Activated CD8-positive, alpha-beta T cell treated with anti-CD3 and anti-CD28 coated beads for 36 hours (primary cell): ENCODE results near the gene SULT1C2. TPM values are rescaled to one million over a fixed set of nuclear protein-coding genes. Genes with fewer than 3 reads are reported as not detected.

ENCODE experiments used
- ATAC-seq: fragments of 200-7000 bp; cut with Tn5 transposase; one replicate; pipeline ENCODE4 v1.10.0; 2021; ENCODE audit warnings: mild to moderate bottlenecking, moderate library complexity
- CTCF ChIA-PET: fragments of 350-600 bp; sonication (Branson Sonifier 250); formaldehyde crosslinking; loops from one replicate; lab custom pipeline; 2021; ENCODE audit warnings: antibody characterized with exemption; lab: Charles Lee
- POLR2A ChIA-PET: fragments of 350-600 bp; sonication (Branson Sonifier 250); formaldehyde crosslinking; loops from one replicate; lab custom pipeline; 2021; ENCODE audit warnings: antibody characterized with exemption; lab: Charles Lee
- DNase-seq: peaks from one replicate; pipeline ENCODE4 v3.0.0-alpha.2; 2020
- H3K27ac Mint-ChIP-seq: one replicate; pipeline ENCODE4 v1.8.0; 2021; ENCODE audit warnings: mild to moderate bottlenecking, mixed read lengths
- H3K27me3 Mint-ChIP-seq: one replicate; pipeline ENCODE4 v1.8.0; 2021; ENCODE audit warnings: mixed read lengths
- H3K36me3 Mint-ChIP-seq: one replicate; pipeline ENCODE4 v1.8.0; 2021; ENCODE audit warnings: low read depth, mixed read lengths
- H3K4me1 Mint-ChIP-seq: one replicate; pipeline ENCODE4 v1.8.0; 2021; ENCODE audit warnings: low read depth, mixed read lengths
- H3K4me3 Mint-ChIP-seq: one replicate; pipeline ENCODE4 v1.8.0; 2021; ENCODE audit warnings: mild to moderate bottlenecking, moderate library complexity, mixed read lengths
- H3K9me3 Mint-ChIP-seq: one replicate; pipeline ENCODE4 v1.8.0; 2021; ENCODE audit warnings: mixed read lengths
- intact Hi-C: fragments of 100-400 bp; cut with micrococcal nuclease; formaldehyde crosslinking; loops from one replicate; pipeline ENCODE4 v1.10.0; 2022
- total RNA-seq, 2 experiments: library from RNA; stranded (reverse); gene quantifications; one replicate each; pipeline ENCODE4 v1.2.3, GENCODE V29; 2021
- TF ChIP-seq, protein P1 (sequence below): fragments of 200-600 bp; IDR thresholded peaks from one replicate; pipeline ENCODE4 v1.8.0; 2022; ENCODE audit warnings: antibody characterized with exemption, mild to moderate bottlenecking

Gene SULT1C2
- total RNA-seq, 2 experiments from 2014 or later = not detected

DNA sequence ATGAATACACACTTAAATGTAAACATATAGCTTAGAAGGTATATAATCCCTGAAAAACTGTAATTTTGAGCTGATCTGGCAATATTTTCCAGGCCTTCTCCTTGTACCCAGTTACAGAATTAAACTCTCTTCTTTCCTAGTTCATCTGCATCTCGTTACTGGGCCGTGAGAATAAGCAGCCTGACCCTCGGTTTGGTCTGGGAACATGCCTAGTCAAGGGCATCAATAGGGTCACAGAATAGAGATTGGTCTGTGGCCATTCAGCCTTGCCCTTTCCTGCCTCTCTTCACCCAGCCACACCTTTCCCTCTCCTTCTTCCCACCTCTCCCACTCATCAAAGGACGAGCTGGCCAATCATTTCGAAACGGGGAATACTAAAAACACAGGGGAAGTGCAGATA, 27.3 kb downstream of the SULT1C2 start:
- CTCF ChIA-PET = no interaction called here

DNA sequence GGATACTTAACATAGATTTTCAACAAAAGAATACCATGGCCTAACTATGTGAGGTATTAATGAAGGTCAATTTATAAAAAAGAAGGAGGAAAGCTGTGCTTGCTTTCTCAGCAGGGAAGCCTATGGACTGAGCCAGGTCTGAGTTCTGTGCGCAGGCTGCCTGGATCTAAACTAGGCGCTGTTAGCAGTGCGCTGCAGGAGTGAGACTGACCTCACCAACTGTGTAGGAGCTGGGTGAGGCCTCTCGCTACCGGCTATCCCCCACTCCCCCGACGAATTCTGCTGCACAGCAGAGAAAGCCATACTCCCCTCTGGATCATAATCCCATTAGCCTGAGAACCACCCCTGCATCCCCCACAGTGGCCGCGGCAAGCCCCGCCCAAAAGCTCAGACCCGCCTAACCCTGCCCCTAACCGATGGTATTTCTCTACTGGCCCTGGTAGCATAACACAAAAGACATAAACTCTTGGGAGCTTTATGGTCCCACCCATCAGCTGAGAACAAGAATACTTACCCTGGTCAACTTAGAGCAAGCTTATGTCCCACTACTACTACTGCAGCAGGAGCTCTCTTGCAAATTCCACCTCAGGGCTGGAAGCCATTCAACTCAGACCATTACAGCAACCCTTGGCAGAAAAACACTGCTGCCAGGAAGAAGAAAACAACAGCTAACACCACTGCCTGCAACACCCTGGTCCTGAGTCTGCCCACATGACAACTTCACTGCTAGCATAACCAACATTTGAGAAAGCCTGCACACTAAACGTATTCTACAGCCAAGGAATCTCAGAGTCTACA, 28.0 kb downstream of the SULT1C2 start:
- Mint-ChIP-seq H3K27ac (no peak overlapping the region), H3K4me3 (no peak overlapping the region), H3K9me3 (no peaks in the 10 kb centered on the region), H3K27me3 (no peaks in the 10 kb centered on the region), H3K4me1 (no peaks in the 10 kb centered on the region), H3K36me3 (no peaks in the 10 kb centered on the region)
- TF ChIP-seq, protein P1, sequence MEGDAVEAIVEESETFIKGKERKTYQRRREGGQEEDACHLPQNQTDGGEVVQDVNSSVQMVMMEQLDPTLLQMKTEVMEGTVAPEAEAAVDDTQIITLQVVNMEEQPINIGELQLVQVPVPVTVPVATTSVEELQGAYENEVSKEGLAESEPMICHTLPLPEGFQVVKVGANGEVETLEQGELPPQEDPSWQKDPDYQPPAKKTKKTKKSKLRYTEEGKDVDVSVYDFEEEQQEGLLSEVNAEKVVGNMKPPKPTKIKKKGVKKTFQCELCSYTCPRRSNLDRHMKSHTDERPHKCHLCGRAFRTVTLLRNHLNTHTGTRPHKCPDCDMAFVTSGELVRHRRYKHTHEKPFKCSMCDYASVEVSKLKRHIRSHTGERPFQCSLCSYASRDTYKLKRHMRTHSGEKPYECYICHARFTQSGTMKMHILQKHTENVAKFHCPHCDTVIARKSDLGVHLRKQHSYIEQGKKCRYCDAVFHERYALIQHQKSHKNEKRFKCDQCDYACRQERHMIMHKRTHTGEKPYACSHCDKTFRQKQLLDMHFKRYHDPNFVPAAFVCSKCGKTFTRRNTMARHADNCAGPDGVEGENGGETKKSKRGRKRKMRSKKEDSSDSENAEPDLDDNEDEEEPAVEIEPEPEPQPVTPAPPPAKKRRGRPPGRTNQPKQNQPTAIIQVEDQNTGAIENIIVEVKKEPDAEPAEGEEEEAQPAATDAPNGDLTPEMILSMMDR = no peak
- DNase-seq (no peak), ATAC-seq (no peak)
- intact Hi-C loops = no loop called here
- ChIA-PET CTCF (no interaction called here), POLR2A (no interaction called here)

More for the DNA sequence above, 27.3 kb downstream of the SULT1C2 start:
- POLR2A ChIA-PET = no interaction called here
- Mint-ChIP-seq H3K4me3 (no peak overlapping the region), H3K27ac (no peak overlapping the region), H3K36me3 (no peaks in the 10 kb centered on the region), H3K27me3 (no peaks in the 10 kb centered on the region), H3K9me3 (no peaks in the 10 kb centered on the region), H3K4me1 (no peaks in the 10 kb centered on the region)
- TF ChIP-seq, protein P1 = no peak
- DNase-seq (no peak), ATAC-seq (no peak)
- intact Hi-C loops = no loop called here

DNA sequence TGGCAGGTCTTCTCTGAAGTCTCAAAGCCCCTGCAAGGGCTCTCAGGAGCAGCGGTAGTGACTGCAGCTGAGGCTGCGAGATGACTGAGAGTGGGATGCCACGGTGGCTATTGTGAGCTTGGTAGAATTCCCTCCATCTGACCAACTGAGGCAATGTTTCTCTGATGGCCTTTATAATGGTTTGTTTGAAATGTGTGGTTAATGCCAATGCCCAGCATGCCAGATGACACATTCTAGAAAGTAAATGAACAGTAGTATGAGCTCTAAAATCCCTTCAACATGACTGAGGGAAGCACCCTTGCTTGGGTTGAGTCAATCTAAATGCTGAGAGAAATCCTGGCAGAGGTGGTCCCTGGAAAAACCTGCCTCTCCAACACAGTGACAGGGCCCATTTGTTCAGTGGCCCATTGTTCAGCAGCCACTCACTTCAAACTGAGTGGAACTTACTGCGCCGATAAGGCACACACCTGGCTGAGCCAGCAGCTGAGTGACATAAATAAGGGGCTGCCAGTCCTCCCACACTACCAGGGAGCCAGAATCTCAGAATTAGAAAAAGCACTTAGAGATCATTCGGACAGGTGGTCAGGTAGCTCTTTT, 31.7 kb downstream of the SULT1C2 start:
- TF ChIP-seq, protein P1 = no peak
- H3K4me1 Mint-ChIP-seq = no peaks in the 10 kb centered on the region
- no peaks in the 10 kb centered on the region for H3K9me3 Mint-ChIP-seq
- ChIA-PET CTCF (no interaction called here), POLR2A (no interaction called here)
- no peak for DNase-seq
- H3K27me3 Mint-ChIP-seq = peaks cover 1% of the 10 kb centered on the region
- no peak overlapping the region for H3K27ac Mint-ChIP-seq
- no peak for ATAC-seq
- H3K36me3 Mint-ChIP-seq = no peaks in the 10 kb centered on the region
- H3K4me3 Mint-ChIP-seq = no peak overlapping the region
- intact Hi-C loops = no loop called here

DNA sequence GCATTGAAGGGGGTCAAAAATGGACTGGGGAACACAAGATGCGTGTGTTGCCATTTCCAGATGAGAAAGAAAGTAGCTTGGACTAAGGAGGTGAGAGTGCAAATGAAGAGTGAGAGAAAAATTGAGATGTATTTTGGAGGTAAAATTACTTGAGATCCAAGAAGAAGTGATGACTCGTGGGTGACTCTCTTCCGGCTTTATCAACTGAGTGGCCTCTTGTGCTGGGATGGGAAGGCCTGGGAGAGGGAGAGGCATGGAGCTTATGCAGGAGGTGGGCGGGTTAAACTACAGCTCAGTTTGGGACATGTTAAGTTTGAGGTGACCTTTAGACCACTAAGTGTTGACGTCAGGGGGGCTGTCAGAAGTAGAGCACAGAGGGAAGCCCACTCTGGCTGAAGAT, 34.9 kb downstream of the SULT1C2 start:
- Mint-ChIP-seq H3K27me3 (peaks cover 1% of the 10 kb centered on the region), H3K4me3 (no peak overlapping the region), H3K36me3 (no peaks in the 10 kb centered on the region), H3K4me1 (no peaks in the 10 kb centered on the region), H3K9me3 (no peaks in the 10 kb centered on the region), H3K27ac (no peak overlapping the region)
- DNase-seq = no peak
- CTCF ChIA-PET = no interaction called here
- POLR2A ChIA-PET = no interaction called here
- intact Hi-C loops = no loop called here
- TF ChIP-seq, protein P1 = no peak
- ATAC-seq = no peak

DNA sequence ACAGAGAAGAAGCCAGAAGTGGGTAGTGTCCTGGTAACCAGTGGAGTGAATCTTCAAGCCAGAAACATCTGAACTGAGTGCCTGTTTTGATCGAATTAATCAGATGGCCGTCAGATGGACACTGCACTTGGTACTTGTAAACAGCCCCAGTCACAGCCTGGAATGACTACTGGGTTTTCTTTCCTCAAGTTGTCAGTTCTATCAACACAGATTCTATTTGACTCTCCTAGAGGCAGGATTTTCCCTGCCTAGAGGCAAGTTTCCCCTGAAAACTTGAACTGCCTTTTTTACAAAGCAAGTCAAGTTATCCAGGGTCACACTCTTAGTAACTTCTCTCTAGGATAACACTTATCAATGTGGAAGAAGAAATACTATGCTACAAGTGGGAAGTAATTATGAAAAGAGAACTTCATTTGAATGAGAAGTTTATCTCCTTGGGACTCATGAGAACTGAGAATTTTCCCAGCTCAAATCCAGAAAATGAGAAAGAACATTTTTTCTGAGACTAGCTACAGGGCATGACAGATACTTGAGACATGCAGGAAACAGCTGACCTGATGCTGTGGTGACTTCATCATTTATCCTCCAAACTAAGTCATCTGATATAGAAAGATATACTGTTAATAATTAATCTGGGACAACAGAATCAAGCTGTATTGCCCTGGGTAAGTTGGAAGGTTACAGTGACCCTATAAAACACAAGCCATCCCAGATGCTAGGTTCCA, 36.0 kb downstream of the SULT1C2 start:
- ChIA-PET CTCF (no interaction called here), POLR2A (no interaction called here)
- ATAC-seq = no peak
- Mint-ChIP-seq H3K27me3 (peaks cover 1% of the 10 kb centered on the region), H3K27ac (no peak overlapping the region), H3K36me3 (no peaks in the 10 kb centered on the region), H3K4me3 (no peak overlapping the region), H3K4me1 (no peaks in the 10 kb centered on the region), H3K9me3 (no peaks in the 10 kb centered on the region)
- TF ChIP-seq, protein P1 = no peak
- no peak for DNase-seq
- intact Hi-C loops = no loop called here
